Kidney epithelial cell (primary cell): ENCODE results near the gene TLR9. TPM values are rescaled to one million over a fixed set of nuclear protein-coding genes. Genes with fewer than 3 reads are reported as not detected.
"Not testable (repeated sequence)": the region's sequence is repeated elsewhere in the genome, so short reads cannot be mapped to it uniquely, and the experiment has no call there.

ENCODE experiments used
- DNase-seq: peaks from one replicate; pipeline ENCODE4 v3.0.0-alpha.2; 2010; ENCODE audit warnings: low read depth
- H3K27me3 ChIP-seq: 2 replicates; pipeline ENCODE4 v1.6.0; 2011; ENCODE audit warnings: low read length; ENCODE audit not compliant: control insufficient read depth, insufficient read depth
- H3K36me3 ChIP-seq: 2 replicates; pipeline ENCODE4 v1.5.1; 2011; ENCODE audit warnings: low read length; ENCODE audit not compliant: control insufficient read depth, insufficient read depth
- H3K4me3 ChIP-seq: 2 replicates; pipeline ENCODE4 v1.5.1; 2011; ENCODE audit warnings: low read depth, mild to moderate bottlenecking, control low read depth, low read length
- CTCF ChIP-seq: IDR thresholded peaks from 2 replicates; pipeline ENCODE4 v1.5.1; 2011; ENCODE audit warnings: mild to moderate bottlenecking, moderate library complexity, low read length, control low read depth, inconsistent platforms; ENCODE audit not compliant: insufficient read depth, poor library complexity, severe bottlenecking
- total RNA-seq: library from RNA; depleted of rRNA; stranded (reverse); fragments of >200 nt; gene quantifications from 2 replicates; pipeline ENCODE4 v1.2.3, GENCODE V29; 2015

The TLR9 gene
- total RNA-seq, 1 donor from 2014 or later = not detected

GRCh38 chr3:52182196-52182595 lies 43.2 kb downstream of the TLR9 start:
- TF ChIP-seq CTCF = no peak
- Histone ChIP-seq H3K4me3 (no peak overlapping the region), H3K27me3 (peaks cover 4% of the 10 kb centered on the region), H3K36me3 (no peaks in the 10 kb centered on the region)
- no peak for DNase-seq

- peaks cover 4% of the 10 kb centered on the region for H3K27me3 ChIP-seq
- TF ChIP-seq CTCF = no peak
- no peak overlapping the region for H3K4me3 ChIP-seq
- DNase-seq = no peak
- no peaks in the 10 kb centered on the region for H3K36me3 ChIP-seq
Measured at GRCh38 chr3:52181543-52181942, 43.9 kb downstream of the TLR9 start.

GRCh38 chr3:52178537-52178936 lies 46.9 kb downstream of the TLR9 start:
- Histone ChIP-seq H3K36me3 (no peaks in the 10 kb centered on the region), H3K4me3 (no peak overlapping the region), H3K27me3 (peaks cover 4% of the 10 kb centered on the region)
- no peak for DNase-seq
- no peak for TF ChIP-seq CTCF

- not testable (repeated sequence) for H3K27me3 ChIP-seq, H3K36me3 ChIP-seq, DNase-seq, H3K4me3 ChIP-seq
Measured at GRCh38 chr3:52178126-52178525, 47.3 kb downstream of the TLR9 start.

- no peak for DNase-seq
- Histone ChIP-seq H3K4me3 (no peak overlapping the region), H3K36me3 (no peaks in the 10 kb centered on the region), H3K27me3 (peaks cover 4% of the 10 kb centered on the region)
- TF ChIP-seq CTCF = no peak
Measured at GRCh38 chr3:52177701-52178042, 47.8 kb downstream of the TLR9 start.

GRCh38 chr3:52176951-52177700 lies 48.3 kb downstream of the TLR9 start:
- Histone ChIP-seq H3K27me3 (peaks cover 4% of the 10 kb centered on the region), H3K4me3 (no peak overlapping the region), H3K36me3 (no peaks in the 10 kb centered on the region)
- no peak for TF ChIP-seq CTCF
- no peak for DNase-seq
